Liver (tissue), 2 donors: Measurements from ENCODE around the gene ERP27.

Source experiments
- HNF4A ChIP-seq, 2 donors: conservative IDR thresholded peaks; 2 replicates each; pipeline ENCODE4 v1.6.1; 2016; ENCODE audit warnings: antibody characterized with exemption in 2 of 2, mild to moderate bottlenecking in 2 of 2
- REST ChIP-seq: IDR thresholded peaks from 2 replicates; pipeline ENCODE4 v1.6.1; 2016; ENCODE audit warnings: antibody characterized with exemption, mild to moderate bottlenecking
- SP1 ChIP-seq: IDR thresholded peaks from 2 replicates; pipeline ENCODE4 v1.6.1; 2018; ENCODE audit warnings: antibody characterized with exemption, mild to moderate bottlenecking
- YY1 ChIP-seq: IDR thresholded peaks from 2 replicates; pipeline ENCODE4 v1.6.1; 2016; ENCODE audit warnings: antibody characterized with exemption, mild to moderate bottlenecking
- donor health status: healthy.

GRCh38 chr12:14876833-14877232 is 61.5 kb downstream of the ERP27 start:
- no peak for TF ChIP-seq YY1
- TF ChIP-seq HNF4A (conservative IDR thresholded peaks at IDR 0.05): no peak
- TF ChIP-seq REST: no peak
- TF ChIP-seq SP1: no peak
